Measurements from ENCODE around the gene PRR13. TPM values are rescaled to one million over a fixed set of nuclear protein-coding genes. Genes with fewer than 3 reads are reported as not detected.
A peak's percentile ranks its signal among the peaks of the same experiment; 100 is the strongest.
"Not testable (repeated sequence)": the region's sequence is repeated elsewhere in the genome, so short reads cannot be mapped to it uniquely, and the experiment has no call there.

Gene PRR13
- 106 TPM for polyA plus RNA-seq (2013, experiment 1 of 2)
- polyA plus RNA-seq (2013, experiment 2 of 2): 122 TPM

GRCh38 chr12:53441040-53441833 is at the start of gene PRR13:
PRR13 (plus strand) TSS chr12:53441734; CDS start chr12:53442715, 981 bp downstream.
- H3K9ac ChIP-seq (ENCODE audit: low read depth, low read length): peak within 1 kb of the TSS; percentile 81
- peak within 1 kb of the TSS; percentile 92 for H3K4me3 ChIP-seq (ENCODE audit: low read length)
- H3K36me3 ChIP-seq (ENCODE audit: insufficient read depth, low read length): peaks cover 23% of the 10 kb centered on the region
- WGBS: 6% methylated on average over 31 of the region's 31 CpGs
- peak within 1 kb of the TSS; percentile 82 for H3K27ac ChIP-seq (ENCODE audit: low read depth, low read length)
- no peaks in the 10 kb centered on the region for H3K9me3 ChIP-seq (ENCODE audit: insufficient read depth, low read depth, low read length)
- peaks cover 8% of the 10 kb centered on the region for H3K4me1 ChIP-seq (ENCODE audit: insufficient read depth, low read length)
- no peaks in the 10 kb centered on the region for H3K27me3 ChIP-seq (ENCODE audit: insufficient read depth, low read length)

GRCh38 chr12:53399896-53400295 is 41.6 kb upstream of the PRR13 start:
- Histone ChIP-seq H3K27ac (ENCODE audit: low read depth, low read length) (no peak overlapping the region), H3K4me1 (ENCODE audit: insufficient read depth, low read length) (no peaks in the 10 kb centered on the region)
- 97% methylated on average over 7 of the region's 7 CpGs for WGBS

GRCh38 chr12:53402351-53402750 is 39.2 kb upstream of the PRR13 start:
- H3K4me3 ChIP-seq (ENCODE audit: low read length); H3K9ac ChIP-seq (ENCODE audit: low read depth, low read length); H3K27me3 ChIP-seq (ENCODE audit: insufficient read depth, low read length); H3K27ac ChIP-seq (ENCODE audit: low read depth, low read length); H3K9me3 ChIP-seq (ENCODE audit: insufficient read depth, low read depth, low read length); H3K4me1 ChIP-seq (ENCODE audit: insufficient read depth, low read length): not testable (repeated sequence)
- peaks cover 21% of the 10 kb centered on the region for H3K36me3 ChIP-seq (ENCODE audit: insufficient read depth, low read length)
- WGBS: 96% methylated on average over 16 of the region's 16 CpGs

More at GRCh38 chr12:53399896-53400295, 41.6 kb upstream of the PRR13 start:
- Histone ChIP-seq H3K36me3 (ENCODE audit: insufficient read depth, low read length) (peaks cover 15% of the 10 kb centered on the region), H3K4me3 (ENCODE audit: low read length) (no peak overlapping the region), H3K9me3 (ENCODE audit: insufficient read depth, low read depth, low read length) (no peaks in the 10 kb centered on the region), H3K27me3 (ENCODE audit: insufficient read depth, low read length) (no peaks in the 10 kb centered on the region), H3K9ac (ENCODE audit: low read depth, low read length) (no peak overlapping the region)

- Histone ChIP-seq H3K4me1 (ENCODE audit: insufficient read depth, low read length) (no peaks in the 10 kb centered on the region), H3K4me3 (ENCODE audit: low read length) (no peak overlapping the region), H3K9me3 (ENCODE audit: insufficient read depth, low read depth, low read length) (no peaks in the 10 kb centered on the region), H3K9ac (ENCODE audit: low read depth, low read length) (no peak overlapping the region), H3K27me3 (ENCODE audit: insufficient read depth, low read length) (no peaks in the 10 kb centered on the region), H3K27ac (ENCODE audit: low read depth, low read length) (no peak overlapping the region), H3K36me3 (ENCODE audit: insufficient read depth, low read length) (peaks cover 22% of the 10 kb centered on the region)
- 96% methylated on average over 7 of the region's 7 CpGs for WGBS
Observed at GRCh38 chr12:53402871-53403270, 38.7 kb upstream of the PRR13 start.

- H3K27me3 ChIP-seq (ENCODE audit: insufficient read depth, low read length): no peaks in the 10 kb centered on the region
- no peak overlapping the region for H3K9ac ChIP-seq (ENCODE audit: low read depth, low read length)
- peaks cover 64% of the 10 kb centered on the region for H3K36me3 ChIP-seq (ENCODE audit: insufficient read depth, low read length)
- no peak overlapping the region for H3K4me3 ChIP-seq (ENCODE audit: low read length)
- peaks cover 25% of the 10 kb centered on the region for H3K4me1 ChIP-seq (ENCODE audit: insufficient read depth, low read length)
- WGBS: 97% methylated on average over 5 of the region's 5 CpGs
- H3K9me3 ChIP-seq (ENCODE audit: insufficient read depth, low read depth, low read length): no peaks in the 10 kb centered on the region
- H3K27ac ChIP-seq (ENCODE audit: low read depth, low read length): no peak overlapping the region
Observed at GRCh38 chr12:53410951-53411350, 30.6 kb upstream of the PRR13 start.

GRCh38 chr12:53413485-53414204 is 27.9 kb upstream of the PRR13 start:
- Histone ChIP-seq H3K9ac (ENCODE audit: low read depth, low read length) (no peak overlapping the region), H3K27ac (ENCODE audit: low read depth, low read length) (no peak overlapping the region), H3K4me1 (ENCODE audit: insufficient read depth, low read length) (peaks cover 30% of the 10 kb centered on the region), H3K4me3 (ENCODE audit: low read length) (no peak overlapping the region), H3K9me3 (ENCODE audit: insufficient read depth, low read depth, low read length) (no peaks in the 10 kb centered on the region), H3K27me3 (ENCODE audit: insufficient read depth, low read length) (no peaks in the 10 kb centered on the region), H3K36me3 (ENCODE audit: insufficient read depth, low read length) (peaks cover 50% of the 10 kb centered on the region)
- WGBS: 98% methylated on average over 2 of the region's 3 CpGs

- Histone ChIP-seq H3K9me3 (ENCODE audit: insufficient read depth, low read depth, low read length) (no peaks in the 10 kb centered on the region), H3K4me3 (ENCODE audit: low read length) (no peak overlapping the region), H3K9ac (ENCODE audit: low read depth, low read length) (no peak overlapping the region; the same call in 1 of the 2 replicates), H3K27me3 (ENCODE audit: insufficient read depth, low read length) (no peaks in the 10 kb centered on the region), H3K36me3 (ENCODE audit: insufficient read depth, low read length) (peaks cover 44% of the 10 kb centered on the region), H3K27ac (ENCODE audit: low read depth, low read length) (no peak overlapping the region), H3K4me1 (ENCODE audit: insufficient read depth, low read length) (peaks cover 30% of the 10 kb centered on the region)
- WGBS: 96% methylated on average over 3 of the region's 3 CpGs
Observed at GRCh38 chr12:53414756-53415417, 26.6 kb upstream of the PRR13 start.

- 77% methylated on average over 2 of the region's 2 CpGs for WGBS
- H3K9ac ChIP-seq (ENCODE audit: low read depth, low read length): peak overlapping the region; percentile 24; the same call in 1 of the 2 replicates
- not testable (repeated sequence) for H3K4me3 ChIP-seq (ENCODE audit: low read length); H3K27me3 ChIP-seq (ENCODE audit: insufficient read depth, low read length); H3K9me3 ChIP-seq (ENCODE audit: insufficient read depth, low read depth, low read length)
- H3K27ac ChIP-seq (ENCODE audit: low read depth, low read length): peak overlapping the region; percentile 22; the same call in 1 of the 2 replicates
- peaks cover 30% of the 10 kb centered on the region for H3K4me1 ChIP-seq (ENCODE audit: insufficient read depth, low read length)
- peaks cover 36% of the 10 kb centered on the region for H3K36me3 ChIP-seq (ENCODE audit: insufficient read depth, low read length)
Observed at GRCh38 chr12:53415752-53416389, 25.7 kb upstream of the PRR13 start.

- H3K9me3 ChIP-seq (ENCODE audit: insufficient read depth, low read depth, low read length); H3K9ac ChIP-seq (ENCODE audit: low read depth, low read length); H3K4me3 ChIP-seq (ENCODE audit: low read length); H3K27me3 ChIP-seq (ENCODE audit: insufficient read depth, low read length); H3K27ac ChIP-seq (ENCODE audit: low read depth, low read length): not testable (repeated sequence)
- peaks cover 33% of the 10 kb centered on the region for H3K4me1 ChIP-seq (ENCODE audit: insufficient read depth, low read length)
- peaks cover 21% of the 10 kb centered on the region for H3K36me3 ChIP-seq (ENCODE audit: insufficient read depth, low read length)
- WGBS: 91% methylated on average over 9 of the region's 9 CpGs
Observed at GRCh38 chr12:53417291-53417816, 24.2 kb upstream of the PRR13 start.

GRCh38 chr12:53418221-53418620 is 23.3 kb upstream of the PRR13 start:
- no peak overlapping the region for H3K9ac ChIP-seq (ENCODE audit: low read depth, low read length)
- peaks cover 33% of the 10 kb centered on the region for H3K4me1 ChIP-seq (ENCODE audit: insufficient read depth, low read length)
- no peaks in the 10 kb centered on the region for H3K27me3 ChIP-seq (ENCODE audit: insufficient read depth, low read length)
- H3K4me3 ChIP-seq (ENCODE audit: low read length): no peak overlapping the region
- H3K9me3 ChIP-seq (ENCODE audit: insufficient read depth, low read depth, low read length): no peaks in the 10 kb centered on the region
- peaks cover 12% of the 10 kb centered on the region for H3K36me3 ChIP-seq (ENCODE audit: insufficient read depth, low read length)
- whole genome bisulfite sequencing: 95% methylated on average over 3 of the region's 3 CpGs
- no peak overlapping the region for H3K27ac ChIP-seq (ENCODE audit: low read depth, low read length)
